AG10803 (cell line): ENCODE results near the gene TEX54.

ENCODE experiments used
- DNase-seq: peaks from one replicate; pipeline ENCODE4 v3.0.0; 2010; ENCODE audit warnings: low read depth
- H3K4me3 ChIP-seq: 2 replicates; pipeline ENCODE4 v1.5.1; 2011; ENCODE audit warnings: mild to moderate bottlenecking, low read length, control low read depth
- TF ChIP-seq, protein P1 (sequence below): conservative IDR thresholded peaks from 2 replicates; pipeline ENCODE4 v1.5.1; 2011; ENCODE audit warnings: mild to moderate bottlenecking, low read length, control low read depth, inconsistent platforms

The TEX54 gene

DNA sequence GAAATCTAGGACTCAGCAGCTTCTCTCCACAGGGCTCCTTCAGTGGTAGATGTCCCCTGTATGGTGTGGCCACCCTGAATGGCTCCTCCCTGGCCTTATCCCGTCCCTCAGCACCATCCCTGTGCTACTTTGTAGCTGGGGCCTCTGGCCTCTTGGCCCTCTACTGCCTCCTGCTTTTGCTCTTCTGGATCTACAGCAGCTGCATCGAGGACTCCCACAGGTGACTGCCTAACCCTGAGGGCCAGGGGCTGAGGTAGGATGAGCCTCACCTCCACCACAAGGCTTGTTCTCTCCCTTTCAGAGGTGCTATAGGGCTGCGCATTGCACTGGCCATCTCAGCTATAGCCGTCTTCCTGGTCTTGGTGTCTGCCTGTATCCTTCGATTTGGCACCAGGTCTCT, 43.6 kb downstream of the TEX54 start:
- peak overlapping the region; percentile 8 for H3K4me3 ChIP-seq
- TF ChIP-seq, protein P1, sequence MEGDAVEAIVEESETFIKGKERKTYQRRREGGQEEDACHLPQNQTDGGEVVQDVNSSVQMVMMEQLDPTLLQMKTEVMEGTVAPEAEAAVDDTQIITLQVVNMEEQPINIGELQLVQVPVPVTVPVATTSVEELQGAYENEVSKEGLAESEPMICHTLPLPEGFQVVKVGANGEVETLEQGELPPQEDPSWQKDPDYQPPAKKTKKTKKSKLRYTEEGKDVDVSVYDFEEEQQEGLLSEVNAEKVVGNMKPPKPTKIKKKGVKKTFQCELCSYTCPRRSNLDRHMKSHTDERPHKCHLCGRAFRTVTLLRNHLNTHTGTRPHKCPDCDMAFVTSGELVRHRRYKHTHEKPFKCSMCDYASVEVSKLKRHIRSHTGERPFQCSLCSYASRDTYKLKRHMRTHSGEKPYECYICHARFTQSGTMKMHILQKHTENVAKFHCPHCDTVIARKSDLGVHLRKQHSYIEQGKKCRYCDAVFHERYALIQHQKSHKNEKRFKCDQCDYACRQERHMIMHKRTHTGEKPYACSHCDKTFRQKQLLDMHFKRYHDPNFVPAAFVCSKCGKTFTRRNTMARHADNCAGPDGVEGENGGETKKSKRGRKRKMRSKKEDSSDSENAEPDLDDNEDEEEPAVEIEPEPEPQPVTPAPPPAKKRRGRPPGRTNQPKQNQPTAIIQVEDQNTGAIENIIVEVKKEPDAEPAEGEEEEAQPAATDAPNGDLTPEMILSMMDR = no peak
- DNase-seq = no peak

DNA sequence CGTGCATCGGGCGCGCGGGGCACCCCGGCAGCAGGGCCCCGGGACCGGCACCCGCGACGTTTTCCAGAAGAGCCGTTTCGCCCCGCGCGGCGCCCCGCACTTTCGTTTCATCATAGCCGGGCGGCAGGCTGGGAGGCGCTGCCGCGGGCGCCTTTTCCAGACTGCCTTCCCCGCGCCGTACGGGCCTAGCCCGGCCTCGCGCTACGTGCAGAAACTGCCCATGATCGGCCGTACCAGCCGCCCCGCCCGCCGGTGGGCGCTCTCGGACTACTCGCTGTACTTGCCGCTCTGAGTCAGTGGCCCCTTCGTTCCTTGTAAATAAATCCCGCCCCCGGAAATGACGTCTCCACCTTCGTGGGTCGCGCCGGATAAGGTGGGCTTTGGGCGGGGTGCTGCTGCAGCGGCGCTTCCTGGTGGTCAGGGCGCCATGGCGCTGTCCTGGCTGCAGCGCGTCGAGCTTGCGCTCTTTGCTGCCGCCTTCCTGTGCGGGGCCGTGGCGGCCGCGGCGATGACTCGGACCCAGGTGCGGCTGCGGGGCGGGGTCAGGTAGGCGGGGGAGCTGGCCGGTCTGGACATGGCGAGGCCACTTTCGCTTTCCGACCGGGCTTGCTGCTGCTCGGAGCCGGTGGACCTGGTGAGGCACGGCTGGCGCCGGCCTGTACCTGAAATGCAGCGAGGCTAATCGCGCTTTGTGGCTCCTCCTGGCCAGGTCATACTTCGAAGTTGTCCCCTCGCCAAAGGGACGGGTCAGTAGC, 45.5 kb downstream of the TEX54 start, which contains the start of gene TMEM179B:
Gene TMEM179B (plus strand): TSS at position 398 of the 755 bp plus-strand sequence. CDS start 30 bp downstream, at position 428.
- H3K4me3 ChIP-seq = peak within 1 kb of the TSS; percentile 80
- DNase-seq = peak; percentile 96
- TF ChIP-seq, protein P1 = peak; percentile 59

DNA sequence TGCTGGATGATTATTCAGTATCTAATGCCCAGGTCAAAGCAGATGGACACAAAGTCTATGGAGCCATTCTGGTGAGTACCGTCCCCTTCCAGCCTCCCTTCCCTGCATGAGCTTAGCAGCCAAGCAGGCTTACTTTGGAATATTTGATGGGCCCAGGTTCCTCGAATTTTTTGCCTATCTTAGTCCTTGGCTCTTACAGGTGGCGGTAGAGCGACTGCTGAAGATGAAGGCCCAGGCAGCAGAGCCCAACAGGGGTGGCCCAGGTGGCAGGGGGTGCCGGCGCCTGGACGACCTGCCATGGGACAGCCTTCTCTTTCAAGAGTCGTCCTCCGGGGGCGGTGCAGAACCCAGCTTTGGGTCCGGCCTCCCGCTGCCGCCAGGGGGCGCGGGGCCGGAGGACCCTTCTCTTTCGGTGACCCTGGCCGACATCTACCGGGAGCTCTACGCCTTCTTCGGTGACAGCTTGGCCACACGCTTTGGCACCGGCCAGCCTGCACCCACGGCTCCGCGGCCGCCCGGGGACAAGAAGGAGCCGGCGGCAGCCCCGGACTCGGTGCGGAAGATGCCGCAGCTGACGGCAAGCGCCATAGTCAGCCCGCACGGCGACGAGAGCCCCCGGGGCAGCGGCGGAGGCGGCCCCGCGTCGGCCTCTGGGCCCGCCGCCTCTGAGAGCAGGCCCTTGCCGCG, 46.2 kb downstream of the TEX54 start:
- H3K4me3 ChIP-seq = peak overlapping the region; percentile 80
- TF ChIP-seq, protein P1 = peak; percentile 91
- DNase-seq = peak; percentile 77

DNA sequence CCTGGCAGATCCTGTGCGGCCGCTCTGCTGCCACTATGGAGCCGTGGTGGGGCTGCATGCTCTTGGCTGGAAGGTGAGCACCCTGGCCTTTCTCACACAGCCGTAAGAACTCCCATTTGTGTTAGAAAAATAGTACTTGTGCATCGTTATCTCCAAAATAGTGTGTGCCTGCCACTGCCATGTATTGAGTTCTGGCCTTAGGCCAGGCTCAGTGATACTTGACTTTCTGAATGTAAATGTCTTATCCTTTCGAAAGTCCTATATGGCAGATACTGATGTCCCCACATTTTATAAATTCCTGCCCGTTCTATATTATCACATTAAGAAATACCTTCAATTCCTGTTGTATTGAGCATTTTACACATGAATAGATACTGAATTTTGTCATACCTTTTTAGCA, 49.9 kb downstream of the TEX54 start:
- no peak overlapping the region for H3K4me3 ChIP-seq
- TF ChIP-seq, protein P1 = no peak
- no peak for DNase-seq
